Upper lobe of left lung (tissue), 6 donors: ENCODE measurements around the gene STXBP5L. TPM values are rescaled to one million over a fixed set of nuclear protein-coding genes. Genes with fewer than 3 reads are reported as not detected.

Source experiments
- ATAC-seq, 2 donors: fragments of 200-7000 bp; cut with Tn5 transposase; one replicate each; pipeline ENCODE4 v1.9.1; 2022; ENCODE audit warnings: mild to moderate bottlenecking in 2 of 2, moderate library complexity in 2 of 2; ENCODE audit not compliant: low FRiP score in 2 of 2
- DNase-seq, 2 donors: peaks; one replicate each; pipeline ENCODE4 v3.0.0-alpha.2; 2019 to 2020
- H3K27ac ChIP-seq, 4 donors: fragments of 200-600 bp; sonication (generic); one replicate each; pipeline ENCODE4 v1.5.1; 2016 to 2019
- H3K27me3 ChIP-seq, 4 donors: fragments of 200-600 bp; sonication (generic); one replicate each; pipeline ENCODE4 v1.5.1; 2017 to 2019
- H3K36me3 ChIP-seq, 4 donors: fragments of 200-600 bp; sonication (generic); one replicate each; pipeline ENCODE4 v1.5.1; 2016 to 2019
- H3K4me1 ChIP-seq, 4 donors: fragments of 200-600 bp; sonication (generic); one replicate each; pipeline ENCODE4 v1.5.1; 2018 to 2019
- H3K4me3 ChIP-seq, 4 donors: fragments of 200-600 bp; sonication (generic); one replicate each; pipeline ENCODE4 v1.5.1; 2017 to 2019; ENCODE audit warnings: mild to moderate bottlenecking in 2 of 4, moderate library complexity in 1 of 4
- H3K9me3 ChIP-seq, 4 donors: fragments of 200-600 bp; sonication (generic); one replicate each; pipeline ENCODE4 v1.5.1; 2018 to 2019
- EP300 ChIP-seq, 4 donors: sonication (generic); formaldehyde crosslinking; IDR thresholded peaks; one replicate each; pipeline ENCODE4 v1.5.1; 2017; ENCODE audit warnings: antibody characterized with exemption in 4 of 4, control low read depth in 2 of 4
- POLR2A ChIP-seq, 4 donors: fragments of 450-650 bp; IDR thresholded peaks; one replicate each; pipeline ENCODE4 v1.5.1; 2016 to 2017; ENCODE audit warnings: antibody characterized with exemption in 4 of 4, mild to moderate bottlenecking in 2 of 4
- POLR2AphosphoS5 ChIP-seq, 2 donors: sonication (generic); formaldehyde crosslinking; IDR thresholded peaks; one replicate each; pipeline ENCODE4 v1.5.1; 2017; ENCODE audit warnings: antibody characterized with exemption in 2 of 2
- WGBS, 2 donors: methylation state at CpG; one replicate each; pipeline ENCODE4 v1.1.5; 2017 to 2018; 5-methylcytosine and 5-hydroxymethylcytosine counted together
- total RNA-seq, 6 donors: library from RNA; depleted of rRNA in 4 of 6; stranded (reverse); fragments of >200 nt in 4 of 6; gene quantifications; one replicate each; pipeline versions ENCODE4 v1.1.0 to v1.2.1, GENCODE V29; 2016 to 2021
- TF ChIP-seq, protein P1 (sequence below), 6 experiments: fragments of 450-650 bp in 4 of 6; fragments of 200-600 bp in 2 of 6; sonication (generic) in 2 of 6; IDR thresholded peaks; one replicate each; pipeline ENCODE4 v1.5.1; 2016 to 2019; ENCODE audit warnings: antibody characterized with exemption in 6 of 6
- donor health status: DM: no; HTN: no; CAD: no; lungs with moderate emphysema.
- donor health status: DM: no; HTN: yes; CAD: no; lungs with severe emphysema.

STXBP5L gene
- total RNA-seq, 6 donors from 2014 or later: 0.07 TPM; not detected in 5

DNA sequence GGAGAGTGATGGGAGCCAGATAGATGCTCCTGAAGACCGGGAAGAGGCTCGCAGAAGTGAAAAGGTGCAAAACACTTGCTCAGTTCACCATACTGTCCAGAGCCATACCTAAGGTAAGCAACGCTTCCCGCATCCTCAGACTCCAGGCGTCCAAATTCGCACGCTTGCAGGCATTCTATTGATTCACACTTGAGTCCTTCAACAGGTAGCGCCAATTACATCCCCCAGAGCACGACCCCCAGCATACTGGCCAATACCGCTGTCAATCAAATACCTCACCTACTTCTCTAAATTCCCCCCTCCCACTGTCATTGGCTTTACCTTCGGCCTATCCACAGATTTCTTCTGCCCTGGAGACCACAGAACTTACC, 361 bp upstream of the STXBP5L start:
- DNase-seq (no peak), ATAC-seq (no peak)
- Histone ChIP-seq H3K4me1 (peaks cover 14 to 21% (median 15%) of the 10 kb centered on the region in 4 donors), H3K27ac (no peak overlapping the region), H3K9me3 (no peaks in the 10 kb centered on the region), H3K27me3 (peaks cover 0 to 23% (median 9%) of the 10 kb centered on the region in 4 donors), H3K4me3 (peak overlapping the region in 2 of 4 donors; percentile 29 to 45), H3K36me3 (no peaks in the 10 kb centered on the region)
- WGBS, 2 donors: 11 to 15% methylated on average over 11 of the region's 11 CpGs
- no peak for TF ChIP-seq EP300 (IDR thresholded peaks at IDR 0.05)
- TF ChIP-seq POLR2A (IDR thresholded peaks at IDR 0.05): no peak
- TF ChIP-seq, protein P1, sequence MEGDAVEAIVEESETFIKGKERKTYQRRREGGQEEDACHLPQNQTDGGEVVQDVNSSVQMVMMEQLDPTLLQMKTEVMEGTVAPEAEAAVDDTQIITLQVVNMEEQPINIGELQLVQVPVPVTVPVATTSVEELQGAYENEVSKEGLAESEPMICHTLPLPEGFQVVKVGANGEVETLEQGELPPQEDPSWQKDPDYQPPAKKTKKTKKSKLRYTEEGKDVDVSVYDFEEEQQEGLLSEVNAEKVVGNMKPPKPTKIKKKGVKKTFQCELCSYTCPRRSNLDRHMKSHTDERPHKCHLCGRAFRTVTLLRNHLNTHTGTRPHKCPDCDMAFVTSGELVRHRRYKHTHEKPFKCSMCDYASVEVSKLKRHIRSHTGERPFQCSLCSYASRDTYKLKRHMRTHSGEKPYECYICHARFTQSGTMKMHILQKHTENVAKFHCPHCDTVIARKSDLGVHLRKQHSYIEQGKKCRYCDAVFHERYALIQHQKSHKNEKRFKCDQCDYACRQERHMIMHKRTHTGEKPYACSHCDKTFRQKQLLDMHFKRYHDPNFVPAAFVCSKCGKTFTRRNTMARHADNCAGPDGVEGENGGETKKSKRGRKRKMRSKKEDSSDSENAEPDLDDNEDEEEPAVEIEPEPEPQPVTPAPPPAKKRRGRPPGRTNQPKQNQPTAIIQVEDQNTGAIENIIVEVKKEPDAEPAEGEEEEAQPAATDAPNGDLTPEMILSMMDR (IDR thresholded peaks at IDR 0.05): no peak
- no peak for TF ChIP-seq POLR2AphosphoS5 (IDR thresholded peaks at IDR 0.05)

DNA sequence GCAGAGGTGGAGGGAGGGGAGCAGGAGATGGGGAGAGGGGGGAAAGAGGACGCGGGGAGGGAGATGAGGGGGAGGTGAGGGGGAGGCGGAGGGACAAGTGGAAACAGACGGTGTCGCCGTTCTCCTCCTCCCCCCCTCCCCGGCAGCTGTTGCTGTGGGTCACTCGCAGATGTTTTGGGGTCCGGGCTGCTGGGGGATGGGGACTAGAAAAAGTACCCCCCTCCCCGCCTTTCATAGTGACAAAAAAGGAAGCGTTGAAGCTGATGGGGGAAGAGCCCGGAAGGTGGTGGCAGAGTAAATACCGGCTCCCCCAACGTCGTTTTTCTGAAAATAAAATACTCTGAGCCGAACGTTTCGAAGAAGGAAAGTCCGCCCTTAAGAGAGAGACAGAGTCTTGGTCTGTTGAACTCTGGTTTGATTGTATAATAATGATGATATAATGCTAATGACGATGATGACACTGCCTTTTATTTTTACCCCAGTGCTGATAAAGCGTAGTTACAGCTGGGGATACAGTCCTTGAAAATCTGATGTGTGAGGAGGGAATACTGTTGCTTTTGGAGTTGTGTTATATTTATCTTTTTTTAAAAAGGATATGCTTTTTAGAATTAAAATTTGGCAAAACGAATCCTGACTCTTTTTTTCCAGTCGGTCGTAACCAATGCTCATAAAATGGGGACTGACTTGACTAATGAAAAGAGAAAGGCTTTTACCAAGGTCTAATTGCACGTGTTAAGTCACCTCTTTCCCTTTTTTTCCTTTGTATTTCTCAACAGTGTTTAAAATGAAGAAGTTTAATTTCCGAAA, 993 bp downstream of the STXBP5L start:
- peaks cover 0 to 23% (median 9%) of the 10 kb centered on the region in 4 donors for H3K27me3 ChIP-seq
- peak overlapping the region in 3 of 4 donors; percentile 29 to 48 (median 45) for H3K4me3 ChIP-seq
- peaks cover 14 to 21% (median 15%) of the 10 kb centered on the region in 4 donors for H3K4me1 ChIP-seq
- H3K27ac ChIP-seq: no peak overlapping the region
- no peaks in the 10 kb centered on the region for H3K9me3 ChIP-seq
- DNase-seq (no peak), ATAC-seq (no peak)
- WGBS, 2 donors: 3 to 5% methylated on average over 23 to 25 of the region's 26 CpGs
- no peaks in the 10 kb centered on the region for H3K36me3 ChIP-seq
- TF ChIP-seq EP300 (IDR thresholded peaks at IDR 0.05): no peak
- TF ChIP-seq POLR2AphosphoS5 (IDR thresholded peaks at IDR 0.05): no peak
- TF ChIP-seq, protein P1 (IDR thresholded peaks at IDR 0.05): no peak
- no peak for TF ChIP-seq POLR2A (IDR thresholded peaks at IDR 0.05)

DNA sequence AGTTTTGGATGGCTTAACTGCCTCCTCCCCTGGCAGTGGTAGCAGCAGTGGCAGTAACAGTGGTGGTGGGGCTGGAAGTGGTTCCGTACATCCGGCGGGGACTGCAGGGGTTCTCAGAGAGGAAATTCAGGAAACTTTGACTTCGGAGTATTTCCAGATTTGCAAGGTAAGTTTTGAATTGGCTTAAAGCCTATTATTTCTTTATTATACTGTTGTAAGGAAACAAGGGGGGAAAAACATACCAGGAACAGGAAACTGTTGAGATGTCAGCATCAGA, 1.5 kb downstream of the STXBP5L start:
- peaks cover 0 to 23% (median 9%) of the 10 kb centered on the region in 4 donors for H3K27me3 ChIP-seq
- H3K36me3 ChIP-seq: no peaks in the 10 kb centered on the region
- no peaks in the 10 kb centered on the region for H3K9me3 ChIP-seq
- WGBS, 2 donors: 2% methylated on average over 4 of the region's 4 CpGs
- no peak for ATAC-seq
- H3K4me3 ChIP-seq: no peak overlapping the region
- TF ChIP-seq POLR2A (IDR thresholded peaks at IDR 0.05): no peak
- TF ChIP-seq, protein P1 (IDR thresholded peaks at IDR 0.05): no peak
- no peak for TF ChIP-seq EP300 (IDR thresholded peaks at IDR 0.05)
- TF ChIP-seq POLR2AphosphoS5 (IDR thresholded peaks at IDR 0.05): no peak
- H3K4me1 ChIP-seq: peaks cover 14 to 21% (median 15%) of the 10 kb centered on the region in 4 donors
- no peak overlapping the region for H3K27ac ChIP-seq
- no peak for DNase-seq

DNA sequence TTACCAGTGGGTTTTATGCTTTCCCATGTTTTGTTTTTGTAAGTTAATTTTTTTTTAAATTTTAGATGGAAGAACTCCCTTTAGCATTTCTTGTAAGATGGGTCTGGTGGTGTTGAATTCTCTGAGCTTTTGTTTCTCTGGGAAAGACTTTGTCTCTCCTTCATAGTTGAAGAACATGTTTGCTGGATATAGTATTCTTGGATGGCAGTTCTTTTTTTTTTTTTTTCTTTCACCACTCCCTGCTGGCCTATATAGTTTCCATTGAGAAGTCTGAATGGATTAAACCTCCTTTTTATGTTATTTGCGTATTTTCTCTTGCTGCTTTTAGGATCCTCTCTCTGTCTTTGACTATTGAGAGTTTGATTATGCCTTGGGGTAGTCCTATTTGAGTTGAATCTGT, 18.1 kb downstream of the STXBP5L start:
- Histone ChIP-seq H3K4me1 (no peaks in the 10 kb centered on the region), H3K9me3 (peaks cover 0 to 22% (median 7%) of the 10 kb centered on the region in 4 donors), H3K27ac (no peak overlapping the region), H3K36me3 (no peaks in the 10 kb centered on the region), H3K27me3 (no peaks in the 10 kb centered on the region), H3K4me3 (no peak overlapping the region)
- ATAC-seq (no peak), DNase-seq (no peak)
- 89 to 100% methylated on average over 1 of the region's 1 CpG for WGBS, 2 donors
- TF ChIP-seq, protein P1 (IDR thresholded peaks at IDR 0.05): no peak
- no peak for TF ChIP-seq POLR2AphosphoS5 (IDR thresholded peaks at IDR 0.05)
- no peak for TF ChIP-seq EP300 (IDR thresholded peaks at IDR 0.05)
- TF ChIP-seq POLR2A (IDR thresholded peaks at IDR 0.05): no peak

DNA sequence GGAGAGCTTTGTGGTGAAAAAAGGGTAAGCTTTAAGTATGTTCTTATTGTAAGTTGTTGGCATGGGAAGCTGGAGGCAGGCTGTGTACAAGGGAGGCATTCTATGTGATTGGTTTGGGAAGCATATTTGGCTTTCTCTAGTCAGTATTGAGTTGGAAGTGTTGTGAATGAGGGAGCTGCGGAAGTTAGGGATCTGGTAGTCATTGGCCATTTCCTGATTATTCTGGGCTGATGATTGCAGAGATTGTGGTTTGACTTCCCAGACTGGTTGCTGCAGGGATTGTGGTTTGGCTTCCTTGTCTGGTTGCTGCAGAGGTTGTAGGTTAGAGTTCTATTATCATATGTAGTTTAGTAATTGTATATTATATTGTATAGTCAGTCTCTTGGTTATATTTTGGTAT, 21.0 kb downstream of the STXBP5L start:
- WGBS, 2 donors: 74 to 75% methylated on average over 1 of the region's 1 CpG
- no peaks in the 10 kb centered on the region for H3K36me3 ChIP-seq
- no peak for ATAC-seq

More for the DNA sequence above, 21.0 kb downstream of the STXBP5L start:
- H3K9me3 ChIP-seq: peaks cover 0 to 22% (median 7%) of the 10 kb centered on the region in 4 donors
- no peaks in the 10 kb centered on the region for H3K4me1 ChIP-seq
- DNase-seq: no peak
- no peak overlapping the region for H3K4me3 ChIP-seq
- H3K27ac ChIP-seq: no peak overlapping the region
- no peaks in the 10 kb centered on the region for H3K27me3 ChIP-seq
- TF ChIP-seq POLR2AphosphoS5 (IDR thresholded peaks at IDR 0.05) (no peak), POLR2A (IDR thresholded peaks at IDR 0.05) (no peak), EP300 (IDR thresholded peaks at IDR 0.05) (no peak)
- TF ChIP-seq, protein P1 (IDR thresholded peaks at IDR 0.05): no peak
